IMR-90 (cell line): Measurements from ENCODE around the gene SIK3.

Experiments used
- CEBPB ChIP-seq: IDR thresholded peaks from 2 replicates; pipeline ENCODE4 v1.6.1; 2012; ENCODE audit warnings: low read depth, low read length, improper control_type of control experiment
- CHD1 ChIP-seq: IDR thresholded peaks from 2 replicates; pipeline ENCODE4 v1.6.1; 2012; ENCODE audit warnings: low read depth, low read length, improper control_type of control experiment
- CTCF ChIP-seq: conservative IDR thresholded peaks from 2 replicates; pipeline ENCODE4 v1.5.1; 2012; ENCODE audit warnings: mild to moderate bottlenecking, low read depth, low read length, improper control_type of control experiment
- MAZ ChIP-seq: IDR thresholded peaks from 2 replicates; pipeline ENCODE4 v1.6.1; 2012; ENCODE audit warnings: low read depth, mild to moderate bottlenecking, low read length, improper control_type of control experiment, moderate library complexity, borderline replicate concordance
- RAD21 ChIP-seq: IDR thresholded peaks from 2 replicates; pipeline ENCODE4 v1.6.1; 2012; ENCODE audit warnings: low read length, improper control_type of control experiment
- SMC3 ChIP-seq: fragments of 150-350 bp; IDR thresholded peaks from 2 replicates; pipeline ENCODE4 v1.6.1; 2016; ENCODE audit warnings: low read depth, mild to moderate bottlenecking, antibody characterized with exemption, low read length, moderate library complexity

DNA sequence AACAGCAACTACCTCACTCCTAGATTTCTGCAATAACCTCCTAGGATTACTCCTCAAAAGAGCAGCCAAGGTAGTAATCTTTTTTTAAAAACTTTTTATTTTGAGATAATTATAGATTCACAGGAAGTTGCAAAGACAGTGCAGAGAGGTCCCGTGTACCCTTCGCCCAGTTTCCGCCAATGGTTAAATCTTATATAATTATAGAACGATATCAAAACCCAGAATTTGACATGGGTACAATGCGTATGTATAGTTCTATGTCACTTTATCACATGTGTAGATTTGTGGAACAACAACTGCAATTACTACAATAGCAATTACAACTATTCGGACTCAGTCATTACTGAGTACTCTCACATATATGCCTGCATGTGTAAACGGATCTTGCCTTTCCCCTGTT, 166.0 kb downstream of the SIK3 start:
- TF ChIP-seq CTCF (no peak), MAZ (no peak), RAD21 (no peak), CHD1 (no peak), CEBPB (no peak), SMC3 (no peak)
